AG04450 (cell line): ENCODE results near the gene PDK2. TPM values are rescaled to one million over a fixed set of nuclear protein-coding genes. Genes with fewer than 3 reads are reported as not detected.

Experiments used
- CTCF ChIA-PET: fragments of 300-600, 350-600 bp; formaldehyde crosslinking; extraction: SDS; loops from one replicate; lab custom pipeline; 2022; ENCODE audit warnings: antibody characterized with exemption, inconsistent platforms; lab: Charles Lee
- POLR2A ChIA-PET: fragments of 350-600 bp; formaldehyde crosslinking; extraction: SDS; loops from one replicate; lab custom pipeline; 2021; ENCODE audit warnings: antibody characterized with exemption, inconsistent platforms; lab: Yijun Ruan, JAX
- DNase-seq: peaks from one replicate; pipeline ENCODE4 v3.0.0-alpha.2; 2011; ENCODE audit warnings: low read depth, low spot score
- H3K27ac ChIP-seq: one replicate; pipeline ENCODE4 v1.5.1; 2012; ENCODE audit warnings: low read depth, low read length, control low read depth
- H3K27me3 ChIP-seq: one replicate; pipeline ENCODE4 v1.6.0; 2012; ENCODE audit warnings: low read length; ENCODE audit not compliant: control insufficient read depth, insufficient read depth
- H3K4me3 ChIP-seq: 2 replicates; pipeline ENCODE4 v1.5.1; 2011; ENCODE audit warnings: mild to moderate bottlenecking, low read depth, low read length, control low read depth
- H3K9me3 ChIP-seq: 2 replicates; pipeline ENCODE4 v1.5.1; 2012; ENCODE audit warnings: low read length; ENCODE audit not compliant: control insufficient read depth, insufficient read depth
- CTCF ChIP-seq: IDR thresholded peaks from 2 replicates; pipeline ENCODE4 v1.5.1; 2011; ENCODE audit warnings: low read depth, low read length, control low read depth, inconsistent platforms
- polyA plus RNA-seq: library from polyadenylated mRNA; depleted of rRNA; stranded (reverse); fragments of >200 nt; gene quantifications from 2 replicates; pipeline ENCODE4 v1.2.3, GENCODE V29; 2011

Gene PDK2
- polyA plus RNA-seq, 1 experiment: 62.4 TPM

DNA sequence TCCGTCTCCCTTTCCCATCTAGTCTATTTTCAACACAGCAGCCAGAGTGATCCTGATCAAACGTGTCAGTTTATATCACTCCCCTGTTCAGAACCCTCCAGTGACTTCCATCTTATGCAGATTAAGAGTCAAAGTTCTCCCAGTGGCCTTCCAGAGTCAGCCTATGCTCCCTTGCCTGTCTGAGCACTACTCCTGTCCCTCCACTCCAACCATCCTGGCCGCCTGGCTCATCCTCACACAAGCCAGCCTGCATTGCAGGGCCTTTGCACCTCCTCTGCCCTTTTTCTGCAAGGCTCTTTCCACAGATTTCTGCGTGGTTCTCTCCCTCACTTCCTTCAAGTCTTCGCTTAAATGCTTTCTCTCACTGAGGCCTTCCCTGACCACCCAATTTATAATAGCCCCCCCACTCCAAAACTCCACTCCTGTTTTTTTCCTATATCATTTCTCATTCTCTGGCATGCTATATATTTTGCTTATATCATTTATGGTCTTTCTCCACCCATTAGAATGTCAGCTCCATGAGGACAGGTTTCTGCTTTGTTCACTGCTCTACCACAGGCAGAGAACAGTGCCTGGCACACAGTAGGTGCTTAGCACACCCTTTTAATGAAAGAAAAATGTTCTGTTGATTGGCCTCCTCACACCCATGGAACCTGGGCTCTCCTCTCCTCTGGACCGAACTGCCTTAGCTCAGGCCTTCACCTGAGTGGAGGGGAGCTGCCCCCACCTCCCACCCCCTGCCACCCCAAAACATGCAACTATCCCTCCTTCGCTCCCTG lies 25.5 kb downstream of the PDK2 start:
- H3K9me3 ChIP-seq: no peaks in the 10 kb centered on the region; the same call in 1 of the 2 replicates
- DNase-seq: no peak
- H3K4me3 ChIP-seq: no peak overlapping the region
- ChIA-PET POLR2A (interaction anchor here (0.6 kb wide), 1 partner anchor 393 kb away, joined by 3 read pairs; no protein-coding TSS in a partner anchor), CTCF (interaction anchor here (0.6 to 3.9 kb wide), 6 partner anchors 8 to 177 kb away, joined by 3 to 21 read pairs (median 6); partner anchors contain the start of gene PDK2)
- H3K27me3 ChIP-seq: peaks cover 3% of the 10 kb centered on the region
- no peak overlapping the region for H3K27ac ChIP-seq
- TF ChIP-seq CTCF: no peak

- POLR2A ChIA-PET: interaction anchor here (0.5 to 1.5 kb wide), 4 partner anchors 29 to 170 kb away, joined by 3 to 6 read pairs (median 4); no protein-coding TSS in a partner anchor
- H3K9me3 ChIP-seq: no peaks in the 10 kb centered on the region; the same call in 1 of the 2 replicates
- TF ChIP-seq CTCF: no peak
These were observed 27.8 kb downstream of the PDK2 start for GRCh38 chr17:50122945-50123344.

GRCh38 chr17:50123649-50124349 lies 28.6 kb downstream of the PDK2 start:
- no peak for DNase-seq
- no peaks in the 10 kb centered on the region for H3K9me3 ChIP-seq
- H3K4me3 ChIP-seq: no peak overlapping the region; the same call in 1 of the 2 replicates
- H3K27me3 ChIP-seq: peaks cover 2% of the 10 kb centered on the region
- TF ChIP-seq CTCF: no peak
- ChIA-PET CTCF (interaction anchor here (0.6 to 3.9 kb wide), 5 partner anchors 28 to 175 kb away, joined by 3 to 21 read pairs (median 4); partner anchors contain the start of gene PDK2), POLR2A (interaction anchor here (0.5 to 1.5 kb wide), 5 partner anchors 8 to 169 kb away, joined by 3 to 6 read pairs (median 4); no protein-coding TSS in a partner anchor)
- H3K27ac ChIP-seq: peak overlapping the region; percentile 21

More at GRCh38 chr17:50122945-50123344, 27.8 kb downstream of the PDK2 start:
- CTCF ChIA-PET: interaction anchor here (0.5 to 3.9 kb wide), 7 partner anchors 29 to 184 kb away, joined by 3 to 21 read pairs (median 4); partner anchors contain the start of gene PDK2
- DNase-seq: no peak
- H3K4me3 ChIP-seq: no peak overlapping the region
- peaks cover 3% of the 10 kb centered on the region for H3K27me3 ChIP-seq
- H3K27ac ChIP-seq: no peak overlapping the region

DNA sequence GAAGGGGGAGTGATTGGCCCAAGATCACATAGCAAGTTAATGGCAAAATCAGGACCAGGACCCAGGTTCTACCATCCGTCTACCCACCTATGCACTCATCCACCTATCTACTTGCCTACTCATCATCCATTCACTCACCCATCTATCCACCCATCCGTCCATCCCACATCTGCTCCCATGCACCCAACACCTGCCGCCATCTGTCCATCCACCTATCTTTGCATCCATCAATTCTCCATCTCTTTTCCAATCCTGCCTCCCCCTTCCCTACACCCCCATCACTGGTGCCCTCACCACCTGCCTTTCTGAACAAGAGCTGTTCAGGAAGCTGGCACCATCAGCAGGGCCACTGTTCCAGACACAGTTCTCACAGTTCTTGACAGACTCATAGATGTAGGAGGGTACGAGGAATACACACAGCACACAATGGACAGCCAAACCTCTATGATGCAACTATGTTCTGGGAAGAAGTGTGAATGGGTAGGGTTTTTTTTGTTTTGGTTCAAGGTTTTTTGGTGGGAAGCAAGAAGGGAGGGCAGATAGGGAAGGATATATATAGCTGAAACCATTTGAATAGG lies 30.4 kb downstream of the PDK2 start:
- no peak for TF ChIP-seq CTCF
- no peak overlapping the region for H3K27ac ChIP-seq
- H3K4me3 ChIP-seq: no peak overlapping the region
- ChIA-PET CTCF (interaction anchor here (1.7 kb wide), 1 partner anchor 32 kb away, joined by 3 read pairs; no protein-coding TSS in a partner anchor), POLR2A (no interaction called here)
- no peaks in the 10 kb centered on the region for H3K27me3 ChIP-seq
- DNase-seq: no peak
- H3K9me3 ChIP-seq: no peaks in the 10 kb centered on the region; the same call in 1 of the 2 replicates
